ENCODE data around the gene TFAP2E.

- no peak for TF ChIP-seq CTCF (conservative IDR thresholded peaks at IDR 0.05; ENCODE audit: low read length)
- no peak for TF ChIP-seq EZH2phosphoT487 (IDR thresholded peaks at IDR 0.05; ENCODE audit: borderline replicate concordance)
These were observed 67.5 kb downstream of the TFAP2E start for GRCh38 chr1:35640380-35641232.

Data from Loucy (cell line).